Ovary (tissue), 3 donors: Measurements from ENCODE around the gene HIBCH.

Experiments used
- EP300 ChIP-seq: sonication (generic); formaldehyde crosslinking; IDR thresholded peaks from one replicate; pipeline ENCODE4 v1.6.1; 2017; ENCODE audit warnings: antibody characterized with exemption
- TF ChIP-seq, protein P1 (sequence below), 3 donors: fragments of 450-650 bp in 2 of 3; fragments of 200-600 bp in 1 of 3; IDR thresholded peaks; one replicate each; pipeline versions ENCODE4 v1.5.1 to v1.8.0; 2016 to 2022; ENCODE audit warnings: antibody characterized with exemption in 3 of 3, mild to moderate bottlenecking in 1 of 3
- donor health status: DM: no; HTN: no; CAD: no.

DNA sequence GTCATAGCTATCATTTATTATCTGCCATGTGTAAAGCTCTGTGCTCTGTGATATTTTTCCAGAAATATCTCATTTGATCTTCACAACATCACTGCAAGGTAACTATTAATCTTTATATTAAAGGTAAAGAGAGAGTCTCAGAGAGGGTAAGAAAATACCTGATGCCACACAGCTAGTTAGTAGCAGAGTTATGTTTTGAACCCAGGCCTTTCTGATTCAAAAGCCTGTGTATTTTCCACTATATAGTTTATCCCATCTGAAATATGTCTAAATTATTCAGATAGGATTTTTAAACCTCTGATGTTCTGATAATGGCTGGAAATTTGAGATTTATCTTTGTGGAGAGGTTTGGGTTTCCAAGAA, 33.9 kb upstream of the HIBCH start:
- TF ChIP-seq, protein P1, sequence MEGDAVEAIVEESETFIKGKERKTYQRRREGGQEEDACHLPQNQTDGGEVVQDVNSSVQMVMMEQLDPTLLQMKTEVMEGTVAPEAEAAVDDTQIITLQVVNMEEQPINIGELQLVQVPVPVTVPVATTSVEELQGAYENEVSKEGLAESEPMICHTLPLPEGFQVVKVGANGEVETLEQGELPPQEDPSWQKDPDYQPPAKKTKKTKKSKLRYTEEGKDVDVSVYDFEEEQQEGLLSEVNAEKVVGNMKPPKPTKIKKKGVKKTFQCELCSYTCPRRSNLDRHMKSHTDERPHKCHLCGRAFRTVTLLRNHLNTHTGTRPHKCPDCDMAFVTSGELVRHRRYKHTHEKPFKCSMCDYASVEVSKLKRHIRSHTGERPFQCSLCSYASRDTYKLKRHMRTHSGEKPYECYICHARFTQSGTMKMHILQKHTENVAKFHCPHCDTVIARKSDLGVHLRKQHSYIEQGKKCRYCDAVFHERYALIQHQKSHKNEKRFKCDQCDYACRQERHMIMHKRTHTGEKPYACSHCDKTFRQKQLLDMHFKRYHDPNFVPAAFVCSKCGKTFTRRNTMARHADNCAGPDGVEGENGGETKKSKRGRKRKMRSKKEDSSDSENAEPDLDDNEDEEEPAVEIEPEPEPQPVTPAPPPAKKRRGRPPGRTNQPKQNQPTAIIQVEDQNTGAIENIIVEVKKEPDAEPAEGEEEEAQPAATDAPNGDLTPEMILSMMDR (IDR thresholded peaks at IDR 0.05), result no peak
- no peak for TF ChIP-seq EP300
